ENCODE data around the gene CXXC1. TPM values are rescaled to one million over a fixed set of nuclear protein-coding genes. Genes with fewer than 3 reads are reported as not detected.

CXXC1 gene
- total and polyA plus RNA-seq, 4 donors: 21.7 to 38.4 (median 30.0) TPM

GRCh38 chr18:50283469-50284209 lies 3.9 kb downstream of the CXXC1 start:
- H3K4me1 ChIP-seq (ENCODE audit: control insufficient read depth in 4 of 4, insufficient read depth in 4 of 4, low read length in 3 of 4): peaks cover 9 to 33% (median 29%) of the 10 kb centered on the region in 4 donors

DNA sequence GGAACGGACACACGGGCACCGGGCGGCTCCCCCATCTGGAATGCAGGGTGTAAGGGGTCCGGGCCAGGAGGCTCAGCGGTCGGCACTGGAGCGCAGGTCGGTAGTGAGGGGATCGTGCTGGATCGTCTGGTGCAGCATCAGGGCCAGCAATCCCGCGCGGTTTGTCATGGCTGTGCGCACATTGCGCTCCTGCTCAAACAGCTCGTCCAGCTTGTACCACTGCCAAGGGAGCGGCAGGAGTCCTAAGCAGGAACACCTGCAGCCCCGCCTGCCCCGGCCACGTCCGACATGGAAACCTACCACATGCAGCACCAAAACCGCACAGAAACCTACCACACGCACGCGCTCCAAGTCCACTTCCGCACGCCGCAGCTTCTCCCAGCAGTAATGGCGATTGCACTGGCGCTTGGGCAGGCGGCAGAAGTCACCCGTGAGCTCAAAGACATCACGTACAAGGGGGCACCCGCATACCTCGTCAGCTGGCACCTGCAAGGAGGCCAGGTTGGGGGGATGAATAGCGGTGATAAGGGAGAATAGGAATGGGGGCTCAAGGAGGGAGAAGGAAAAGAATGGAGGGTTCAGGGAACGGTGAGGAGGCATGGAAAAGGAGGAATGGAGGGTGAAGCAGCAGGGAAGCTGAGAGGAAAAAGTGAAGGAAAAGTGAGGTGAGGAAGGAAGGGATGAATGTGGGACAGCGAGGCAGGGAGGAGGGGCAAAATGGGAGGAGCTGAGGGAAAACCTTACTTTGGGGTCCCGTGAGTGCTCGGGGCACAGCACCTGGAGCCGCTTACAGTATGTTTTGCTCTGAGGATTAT lies 4.8 kb downstream of the CXXC1 start:
- Histone ChIP-seq H3K4me3 (ENCODE audit: low read depth in 1 of 3, low read length in 3 of 3) (no peak overlapping the region), H3K9me3 (ENCODE audit: control insufficient read depth in 4 of 4, low read length in 3 of 4) (no peaks in the 10 kb centered on the region), H3K36me3 (ENCODE audit: control insufficient read depth in 4 of 4, insufficient read depth in 3 of 4, low read depth in 1 of 4, low read length in 3 of 4) (peaks cover 2 to 35% (median 14%) of the 10 kb centered on the region in 4 donors), H3K27ac (ENCODE audit: low read depth in 1 of 2, low read length in 2 of 2) (no peak overlapping the region), H3K27me3 (ENCODE audit: control insufficient read depth in 4 of 4, insufficient read depth in 4 of 4, low read length in 3 of 4) (no peaks in the 10 kb centered on the region), H3K9ac (ENCODE audit: low read depth in 1 of 2, low read length in 2 of 2) (no peak overlapping the region), H3K4me1 (ENCODE audit: control insufficient read depth in 4 of 4, insufficient read depth in 4 of 4, low read length in 3 of 4) (peaks cover 9 to 33% (median 29%) of the 10 kb centered on the region in 4 donors)
- 96% methylated on average over 42 of the region's 42 CpGs for WGBS
- no peak for DNase-seq (ENCODE audit: low spot score)
- no peak for TF ChIP-seq HNF4A (conservative IDR thresholded peaks at IDR 0.05)
- TF ChIP-seq RXRA (IDR thresholded peaks at IDR 0.05): no peak
- TF ChIP-seq EGR1 (IDR thresholded peaks at IDR 0.05; ENCODE audit: low read depth in 2 of 2): no peak
- no peak for TF ChIP-seq SP1 (IDR thresholded peaks at IDR 0.05)
- no peak for TF ChIP-seq ATF3 (IDR thresholded peaks at IDR 0.05)
- TF ChIP-seq NR2F2 (IDR thresholded peaks at IDR 0.05): no peak
- TF ChIP-seq GABPA (IDR thresholded peaks at IDR 0.05 in 1 of 2, conservative IDR thresholded peaks at IDR 0.05 in 1 of 2): no peak

More at GRCh38 chr18:50283469-50284209, 3.9 kb downstream of the CXXC1 start:
- H3K36me3 ChIP-seq (ENCODE audit: control insufficient read depth in 4 of 4, insufficient read depth in 3 of 4, low read depth in 1 of 4, low read length in 3 of 4): peaks cover 2 to 32% (median 10%) of the 10 kb centered on the region in 4 donors
- TF ChIP-seq JUND (IDR thresholded peaks at IDR 0.05) (no peak), YY1 (IDR thresholded peaks at IDR 0.05) (no peak), RAD21 (IDR thresholded peaks at IDR 0.05) (no peak), REST (IDR thresholded peaks at IDR 0.05) (no peak), ATF3 (IDR thresholded peaks at IDR 0.05) (no peak), HNF4A (conservative IDR thresholded peaks at IDR 0.05) (no peak), NR2F2 (IDR thresholded peaks at IDR 0.05) (no peak)
- TF ChIP-seq, protein P1, sequence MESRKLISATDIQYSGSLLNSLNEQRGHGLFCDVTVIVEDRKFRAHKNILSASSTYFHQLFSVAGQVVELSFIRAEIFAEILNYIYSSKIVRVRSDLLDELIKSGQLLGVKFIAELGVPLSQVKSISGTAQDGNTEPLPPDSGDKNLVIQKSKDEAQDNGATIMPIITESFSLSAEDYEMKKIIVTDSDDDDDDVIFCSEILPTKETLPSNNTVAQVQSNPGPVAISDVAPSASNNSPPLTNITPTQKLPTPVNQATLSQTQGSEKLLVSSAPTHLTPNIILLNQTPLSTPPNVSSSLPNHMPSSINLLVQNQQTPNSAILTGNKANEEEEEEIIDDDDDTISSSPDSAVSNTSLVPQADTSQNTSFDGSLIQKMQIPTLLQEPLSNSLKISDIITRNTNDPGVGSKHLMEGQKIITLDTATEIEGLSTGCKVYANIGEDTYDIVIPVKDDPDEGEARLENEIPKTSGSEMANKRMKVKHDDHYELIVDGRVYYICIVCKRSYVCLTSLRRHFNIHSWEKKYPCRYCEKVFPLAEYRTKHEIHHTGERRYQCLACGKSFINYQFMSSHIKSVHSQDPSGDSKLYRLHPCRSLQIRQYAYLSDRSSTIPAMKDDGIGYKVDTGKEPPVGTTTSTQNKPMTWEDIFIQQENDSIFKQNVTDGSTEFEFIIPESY (IDR thresholded peaks at IDR 0.05): no peak
- H3K9ac ChIP-seq (ENCODE audit: low read depth in 1 of 2, low read length in 2 of 2): no peak overlapping the region
- H3K27ac ChIP-seq (ENCODE audit: low read depth in 1 of 2, low read length in 2 of 2): no peak overlapping the region
- DNase-seq (ENCODE audit: low spot score): no peak
- H3K9me3 ChIP-seq (ENCODE audit: control insufficient read depth in 4 of 4, low read length in 3 of 4): no peaks in the 10 kb centered on the region
- WGBS: 94% methylated on average over 29 of the region's 29 CpGs
- no peak overlapping the region for H3K4me3 ChIP-seq (ENCODE audit: low read depth in 1 of 3, low read length in 3 of 3)
- H3K27me3 ChIP-seq (ENCODE audit: control insufficient read depth in 4 of 4, insufficient read depth in 4 of 4, low read length in 3 of 4): no peaks in the 10 kb centered on the region
